Keratinocyte (primary cell): ENCODE data around the gene PIGX. TPM values are rescaled to one million over a fixed set of nuclear protein-coding genes. Genes with fewer than 3 reads are reported as not detected.

ENCODE experiments used
- DNase-seq: peaks from one replicate; pipeline ENCODE4 v3.0.0-alpha.2; 2011; ENCODE audit warnings: low read depth, missing footprints, low spot score
- FAIRE-seq: peaks from 2 replicates; lab custom pipeline; 2011; peaks lifted over from hg19 to GRCh38; lab: Jason Lieb, UNC
- H2AFZ ChIP-seq: 2 replicates; pipeline ENCODE4 v1.6.0; 2012; ENCODE audit warnings: low read length, control low read depth, inconsistent platforms; ENCODE audit not compliant: control insufficient read depth
- H3K27ac ChIP-seq: 2 replicates; pipeline ENCODE4 v1.5.1; 2011; ENCODE audit warnings: low read length; ENCODE audit not compliant: control insufficient read depth, insufficient read depth
- H3K27me3 ChIP-seq: 3 replicates; pipeline ENCODE4 v1.6.0; 2011; ENCODE audit warnings: low read length; ENCODE audit not compliant: control insufficient read depth, insufficient read depth; ENCODE audit errors: extremely low read depth
- H3K36me3 ChIP-seq, 2 experiments: 2 replicates in 1 of 2; 3 replicates in 1 of 2; pipeline ENCODE4 v1.5.1; 2011; ENCODE audit warnings: low read length in 2 of 2, mild to moderate bottlenecking in 1 of 2; ENCODE audit not compliant: control insufficient read depth in 2 of 2, insufficient read depth in 2 of 2; ENCODE audit errors: extremely low read depth in 1 of 2
- H3K4me1 ChIP-seq: 3 replicates; pipeline ENCODE4 v1.5.1; 2011; ENCODE audit warnings: low read length; ENCODE audit not compliant: control insufficient read depth, insufficient read depth; ENCODE audit errors: extremely low read depth
- H3K4me2 ChIP-seq: 3 replicates; pipeline ENCODE4 v1.6.0; 2011; ENCODE audit warnings: low read depth, low read length; ENCODE audit not compliant: control insufficient read depth, insufficient read depth; ENCODE audit errors: extremely low read depth
- H3K4me3 ChIP-seq, 3 experiments: fragments of 200-600 bp in 1 of 3; sonication (generic) in 1 of 3; 2 replicates in 2 of 3; 3 replicates in 1 of 3; pipeline ENCODE4 v1.5.1; 2011 to 2016; ENCODE audit warnings: low read length in 3 of 3, mild to moderate bottlenecking in 3 of 3, control low read depth in 2 of 3, inconsistent platforms in 1 of 3, low read depth in 1 of 3, mixed read lengths in 1 of 3, mixed run types in 1 of 3, moderate library complexity in 1 of 3; ENCODE audit not compliant: control insufficient read depth in 2 of 3, insufficient read depth in 2 of 3; ENCODE audit errors: extremely low read depth in 1 of 3
- H3K79me2 ChIP-seq: 2 replicates; pipeline ENCODE4 v1.6.0; 2012; ENCODE audit warnings: low read length; ENCODE audit not compliant: control insufficient read depth, insufficient read depth
- H3K9ac ChIP-seq: 3 replicates; pipeline ENCODE4 v1.6.0; 2011; ENCODE audit warnings: low read length; ENCODE audit not compliant: control insufficient read depth, insufficient read depth; ENCODE audit errors: extremely low read depth
- H3K9me1 ChIP-seq: 3 replicates; pipeline ENCODE4 v1.6.0; 2011; ENCODE audit warnings: low read length; ENCODE audit not compliant: control insufficient read depth, insufficient read depth; ENCODE audit errors: extremely low read depth
- H3K9me3 ChIP-seq: 2 replicates; pipeline ENCODE4 v1.5.1; 2012; ENCODE audit warnings: low read depth, low read length; ENCODE audit not compliant: control insufficient read depth
- H4K20me1 ChIP-seq: 3 replicates; pipeline ENCODE4 v1.6.0; 2011; ENCODE audit warnings: low read length; ENCODE audit not compliant: control insufficient read depth, insufficient read depth; ENCODE audit errors: extremely low read depth
- CTCF ChIP-seq, 3 experiments: IDR thresholded peaks in 1 of 3; conservative IDR thresholded peaks in 1 of 3; optimal IDR thresholded peaks in 1 of 3; 2 replicates in 2 of 3; 3 replicates in 1 of 3; pipeline versions ENCODE3 to v1.5.1; 2011; ENCODE audit warnings: low read length in 3 of 3, mild to moderate bottlenecking in 3 of 3, moderate library complexity in 2 of 3, control low read depth in 1 of 3, inconsistent platforms in 1 of 3; ENCODE audit not compliant: insufficient read depth in 2 of 3; ENCODE audit errors: extremely low read depth in 1 of 3
- EZH2 ChIP-seq: IDR thresholded peaks from one replicate; pipeline ENCODE4 v1.6.1; 2012; ENCODE audit warnings: inconsistent platforms, mild to moderate bottlenecking, low read length, moderate library complexity
- dilution Hi-C: fragments of 300-500 bp; cut with MboI; formaldehyde crosslinking; loops from one replicate; pipeline ENCODE4 v1.7.0; 2020; ENCODE audit warnings: low sequenced_read_pairs; ENCODE audit not compliant: extremely low pct_ligation_motif_present
- polyA plus RNA-seq, 5 experiments: library from polyadenylated mRNA; depleted of rRNA in 3 of 5; stranded (reverse) in 3 of 5; stranded (forward) in 1 of 5; unstranded in 1 of 5; fragments of >200 nt; gene quantifications; 1 replicate in 1 of 5; 2 replicates in 3 of 5; 3 replicates in 1 of 5; pipeline versions ENCODE4 v1.2.1 to v1.2.3, GENCODE V29; 2011 to 2012; ENCODE audit warnings: missing spikeins in 2 of 5, low read depth in 1 of 5, low replicate concordance in 1 of 5

PIGX gene
- polyA plus RNA-seq, 1 donor (not counting 4 experiments of a cell fraction or from before 2014, with no cell fraction given) = 25.0 TPM

- no peak for FAIRE-seq
- Histone ChIP-seq H3K4me3 (no peak overlapping the region), H3K27me3 (no peaks in the 10 kb centered on the region), H3K9me3 (no peaks in the 10 kb centered on the region), H2AFZ (no peak overlapping the region), H3K36me3 (peaks cover 0 to 4% of the 10 kb centered on the region in 2 experiments), H4K20me1 (peaks cover 4% of the 10 kb centered on the region), H3K9ac (no peak overlapping the region), H3K9me1 (no peaks in the 10 kb centered on the region), H3K79me2 (peaks cover 61% of the 10 kb centered on the region), H3K4me2 (no peak overlapping the region), H3K27ac (no peak overlapping the region), H3K4me1 (peaks cover 5% of the 10 kb centered on the region)
- dilution Hi-C loops = no loop called here
- DNase-seq = no peak
- TF ChIP-seq EZH2 = no peak
- no peak for TF ChIP-seq CTCF (optimal IDR thresholded peaks at IDR 0.05 in 1 of 3, IDR thresholded peaks at IDR 0.05 in 1 of 3, conservative IDR thresholded peaks at IDR 0.05 in 1 of 3; ENCODE audit: extremely low read depth in 1 of 3, insufficient read depth in 2 of 3, low read length in 3 of 3)
Measured at GRCh38 chr3:196765454-196765853, 53.3 kb downstream of the PIGX start.

- H3K79me2 ChIP-seq = peaks cover 83% of the 10 kb centered on the region
- H2AFZ ChIP-seq = no peak overlapping the region
- no peak for DNase-seq
- H3K9me1 ChIP-seq = no peaks in the 10 kb centered on the region
- no peak overlapping the region for H3K4me3 ChIP-seq
- no peak overlapping the region for H3K27ac ChIP-seq
- TF ChIP-seq CTCF (optimal IDR thresholded peaks at IDR 0.05 in 1 of 3, IDR thresholded peaks at IDR 0.05 in 1 of 3, conservative IDR thresholded peaks at IDR 0.05 in 1 of 3; ENCODE audit: extremely low read depth in 1 of 3, insufficient read depth in 2 of 3, low read length in 3 of 3) (no peak), EZH2 (no peak)
- no peak for FAIRE-seq
- dilution Hi-C loops = no loop called here
- peaks cover 0 to 7% of the 10 kb centered on the region in 2 experiments for H3K36me3 ChIP-seq
- H3K27me3 ChIP-seq = no peaks in the 10 kb centered on the region
- no peak overlapping the region for H3K9ac ChIP-seq
- H4K20me1 ChIP-seq = no peaks in the 10 kb centered on the region
- H3K4me1 ChIP-seq = peaks cover 24% of the 10 kb centered on the region
- no peak overlapping the region for H3K4me2 ChIP-seq
- no peaks in the 10 kb centered on the region for H3K9me3 ChIP-seq
Measured at GRCh38 chr3:196771067-196771466, 58.9 kb downstream of the PIGX start.
